Mesenchymal stem cell (in vitro differentiated cells and primary cell): ENCODE measurements around the gene UBXN7.
"Not testable (repeated sequence)": the region's sequence is repeated elsewhere in the genome, so short reads cannot be mapped to it uniquely, and the experiment has no call there.

Experiments used
- DNase-seq: peaks from one replicate; pipeline ENCODE4 v3.0.0-alpha.2; 2013
- H2AFZ ChIP-seq: one replicate; pipeline ENCODE4 v1.6.1; 2013; ENCODE audit warnings: low read depth, mild to moderate bottlenecking, control low read depth, inconsistent platforms, low read length, moderate library complexity
- H2AK5ac ChIP-seq: 2 replicates; pipeline ENCODE4 v1.6.1; 2013; ENCODE audit warnings: low read length, moderate library complexity, mild to moderate bottlenecking, inconsistent platforms; ENCODE audit not compliant: severe bottlenecking
- H2BK120ac ChIP-seq: one replicate; pipeline ENCODE4 v1.6.1; 2013; ENCODE audit warnings: low read depth, mild to moderate bottlenecking, inconsistent platforms, low read length, moderate library complexity
- H2BK12ac ChIP-seq, 2 experiments: one replicate each; pipeline ENCODE4 v1.6.1; 2013; ENCODE audit warnings: inconsistent platforms in 2 of 2, low read length in 2 of 2, mild to moderate bottlenecking in 2 of 2, moderate library complexity in 2 of 2, control low read depth in 1 of 2
- H2BK15ac ChIP-seq: one replicate; pipeline ENCODE4 v1.6.1; 2013; ENCODE audit warnings: mild to moderate bottlenecking, low read depth, inconsistent platforms; ENCODE audit not compliant: poor library complexity, severe bottlenecking
- H2BK5ac ChIP-seq: 2 replicates; pipeline ENCODE4 v1.6.1; 2013; ENCODE audit warnings: low read depth, mild to moderate bottlenecking, low read length, control low read depth, inconsistent platforms; ENCODE audit not compliant: poor library complexity, severe bottlenecking
- H3K14ac ChIP-seq, 2 experiments: one replicate each; pipeline ENCODE4 v1.6.1; 2013; ENCODE audit warnings: inconsistent platforms in 2 of 2, low read length in 2 of 2, control low read depth in 1 of 2, mild to moderate bottlenecking in 1 of 2, moderate library complexity in 1 of 2
- H3K18ac ChIP-seq, 2 experiments: one replicate each; pipeline ENCODE4 v1.6.1; 2013; ENCODE audit warnings: inconsistent platforms in 2 of 2, low read length in 2 of 2, control low read depth in 1 of 2, low read depth in 1 of 2, mild to moderate bottlenecking in 1 of 2
- H3K23ac ChIP-seq, 2 experiments: one replicate each; pipeline ENCODE4 v1.6.1; 2013; ENCODE audit warnings: inconsistent platforms in 2 of 2, low read length in 2 of 2, mild to moderate bottlenecking in 2 of 2, moderate library complexity in 2 of 2, control low read depth in 1 of 2
- H3K27ac ChIP-seq: 2 replicates; pipeline ENCODE4 v1.5.1; 2013; ENCODE audit warnings: mild to moderate bottlenecking, moderate library complexity, low read length, control low read depth, inconsistent platforms; ENCODE audit not compliant: poor library complexity, severe bottlenecking
- H3K27me3 ChIP-seq, 2 experiments: 2 replicates each; pipeline versions ENCODE4 v1.6.1 to v1.7.0; 2013; ENCODE audit warnings: low read length in 2 of 2, mild to moderate bottlenecking in 2 of 2, moderate library complexity in 2 of 2, control low read depth in 1 of 2, inconsistent platforms in 1 of 2; ENCODE audit not compliant: control insufficient read depth in 1 of 2, insufficient read depth in 1 of 2
- H3K36me3 ChIP-seq, 2 experiments: 2 replicates each; pipeline versions ENCODE4 v1.6.1 to v1.7.0; 2013; ENCODE audit warnings: low read length in 2 of 2, control low read depth in 1 of 2, inconsistent platforms in 1 of 2, low read depth in 1 of 2, mild to moderate bottlenecking in 1 of 2; ENCODE audit not compliant: insufficient read depth in 2 of 2, control insufficient read depth in 1 of 2
- H3K4ac ChIP-seq, 2 experiments: one replicate each; pipeline ENCODE4 v1.6.1; 2013; ENCODE audit warnings: inconsistent platforms in 2 of 2, low read length in 2 of 2, mild to moderate bottlenecking in 2 of 2, moderate library complexity in 2 of 2, control low read depth in 1 of 2, low read depth in 1 of 2
- H3K4me1 ChIP-seq: 2 replicates; pipeline ENCODE4 v1.6.1; 2013; ENCODE audit warnings: low read depth, low read length, control low read depth; ENCODE audit not compliant: control insufficient read depth, insufficient read depth
- H3K4me2 ChIP-seq: 2 replicates; pipeline ENCODE4 v1.6.1; 2013; ENCODE audit warnings: low read length, mild to moderate bottlenecking, inconsistent platforms; ENCODE audit not compliant: poor library complexity, severe bottlenecking
- H3K4me3 ChIP-seq, 2 experiments: 2 replicates each; pipeline versions ENCODE4 v1.5.1 to v1.7.0; 2013; ENCODE audit warnings: low read length in 2 of 2, mild to moderate bottlenecking in 2 of 2, control low read depth in 1 of 2, low read depth in 1 of 2; ENCODE audit not compliant: insufficient read depth in 1 of 2
- H3K79me1 ChIP-seq: replicated peaks from 2 replicates; pipeline ENCODE4 v1.6.1; 2013; ENCODE audit warnings: mild to moderate bottlenecking, control low read depth, low read length, inconsistent platforms; ENCODE audit not compliant: poor library complexity, severe bottlenecking
- H3K9ac ChIP-seq: 2 replicates; pipeline ENCODE4 v1.7.0; 2013; ENCODE audit warnings: mild to moderate bottlenecking, low read length, moderate library complexity
- H3K9me3 ChIP-seq: 2 replicates; pipeline ENCODE4 v1.7.0; 2013; ENCODE audit warnings: mild to moderate bottlenecking, low read length; ENCODE audit not compliant: control insufficient read depth
- H4K8ac ChIP-seq: one replicate; pipeline ENCODE4 v1.6.1; 2013; ENCODE audit warnings: inconsistent platforms, mild to moderate bottlenecking, low read length, moderate library complexity
- H4K91ac ChIP-seq: one replicate; pipeline ENCODE4 v1.6.1; 2013; ENCODE audit warnings: mild to moderate bottlenecking, low read length, inconsistent platforms
- WGBS: methylation state at CpG from one replicate; pipeline ENCODE4 v1.1.7; 2013; ENCODE audit warnings: mixed read lengths; 5-methylcytosine and 5-hydroxymethylcytosine counted together

Gene UBXN7

GRCh38 chr3:196315821-196316220 is 116.4 kb downstream of the UBXN7 start:
- Histone ChIP-seq H3K9me3 (no peaks in the 10 kb centered on the region), H3K27ac (no peak overlapping the region), H3K27me3 (no peaks in the 10 kb centered on the region), H2BK12ac (no peak overlapping the region), H3K14ac (no peak overlapping the region), H3K4me3 (no peak overlapping the region), H2BK5ac (no peak overlapping the region), H3K4me1 (peaks cover 8% of the 10 kb centered on the region), H4K91ac (no peak overlapping the region), H3K4me2 (no peak overlapping the region), H2BK15ac (no peak overlapping the region), H3K36me3 (peaks cover 0 to 5% of the 10 kb centered on the region in 2 experiments), H2BK120ac (no peak overlapping the region), H3K18ac (no peak overlapping the region), H3K79me1 (peaks cover 7% of the 10 kb centered on the region), H4K8ac (no peak overlapping the region), H2AK5ac (no peak overlapping the region), H2AFZ (no peak overlapping the region), H3K4ac (no peak overlapping the region), H3K23ac (no peak overlapping the region), H3K9ac (no peak overlapping the region)
- WGBS: no CpG with 5 or more reads among the region's 1 CpG
- no peak for DNase-seq

GRCh38 chr3:196314597-196314996 is 117.6 kb downstream of the UBXN7 start:
- no peak overlapping the region for H3K4me2 ChIP-seq
- H2BK120ac ChIP-seq: no peak overlapping the region
- no peak overlapping the region for H4K91ac ChIP-seq
- no peaks in the 10 kb centered on the region for H3K9me3 ChIP-seq
- H2BK5ac ChIP-seq: no peak overlapping the region
- no peak overlapping the region for H3K27ac ChIP-seq
- H3K4me3 ChIP-seq: no peak overlapping the region
- H3K9ac ChIP-seq: no peak overlapping the region
- H3K36me3 ChIP-seq: peaks cover 0 to 5% of the 10 kb centered on the region in 2 experiments
- H3K4ac ChIP-seq: no peak overlapping the region
- no peak overlapping the region for H2AK5ac ChIP-seq
- H3K14ac ChIP-seq: no peak overlapping the region
- H4K8ac ChIP-seq: no peak overlapping the region
- peaks cover 4% of the 10 kb centered on the region for H3K4me1 ChIP-seq
- H2AFZ ChIP-seq: no peak overlapping the region
- 97% methylated on average over 3 of the region's 3 CpGs for WGBS
- H3K79me1 ChIP-seq: peaks cover 5% of the 10 kb centered on the region
- no peak for DNase-seq
- H3K18ac ChIP-seq: no peak overlapping the region
- no peak overlapping the region for H3K23ac ChIP-seq
- no peak overlapping the region for H2BK12ac ChIP-seq
- H3K27me3 ChIP-seq: no peaks in the 10 kb centered on the region
- no peak overlapping the region for H2BK15ac ChIP-seq

- not testable (repeated sequence) for H2BK12ac ChIP-seq, H3K27me3 ChIP-seq, H3K9ac ChIP-seq, H2AFZ ChIP-seq, H2BK120ac ChIP-seq, H3K4ac ChIP-seq, H3K4me1 ChIP-seq, H3K4me3 ChIP-seq, H4K91ac ChIP-seq, H3K14ac ChIP-seq, H3K18ac ChIP-seq, H3K4me2 ChIP-seq, H3K9me3 ChIP-seq, H3K23ac ChIP-seq, H2BK15ac ChIP-seq, H2AK5ac ChIP-seq, H4K8ac ChIP-seq, DNase-seq, H2BK5ac ChIP-seq, H3K27ac ChIP-seq, H3K79me1 ChIP-seq, H3K36me3 ChIP-seq
- WGBS: 81% methylated on average over 5 of the region's 7 CpGs
Observed at GRCh38 chr3:196314086-196314485, 118.1 kb downstream of the UBXN7 start.

- H3K4ac ChIP-seq, H3K18ac ChIP-seq, H3K79me1 ChIP-seq, H3K4me1 ChIP-seq, H3K27me3 ChIP-seq, H3K14ac ChIP-seq, H3K27ac ChIP-seq, H3K9ac ChIP-seq, H3K23ac ChIP-seq, H4K8ac ChIP-seq, H4K91ac ChIP-seq, H2BK5ac ChIP-seq, H2BK12ac ChIP-seq, H3K4me3 ChIP-seq, H2AK5ac ChIP-seq, H2BK120ac ChIP-seq, H2BK15ac ChIP-seq, H2AFZ ChIP-seq, H3K4me2 ChIP-seq, DNase-seq, H3K9me3 ChIP-seq: not testable (repeated sequence)
- peaks cover 13 to 26% of the 10 kb centered on the region in 2 experiments for H3K36me3 ChIP-seq
- 98% methylated on average over 5 of the region's 8 CpGs for WGBS
Observed at GRCh38 chr3:196302960-196303359, 129.3 kb downstream of the UBXN7 start.
